Panc1 (cell line): Measurements from ENCODE around the gene CAPN10. TPM values are rescaled to one million over a fixed set of nuclear protein-coding genes. Genes with fewer than 3 reads are reported as not detected.

Experiments
- ATAC-seq: fragments of 200-7000 bp; cut with Tn5 transposase; 2 replicates; pipeline ENCODE4 v1.9.1; 2020; ENCODE audit warnings: mild to moderate bottlenecking, moderate library complexity
- BruUV-seq: library from RNA; stranded (reverse); fragments of 400-500 nt; replicated peaks from 2 replicates; lab custom pipeline; 2021; lab: Mats Ljungman, UMichigan
- CTCF ChIA-PET: fragments of 300-600 bp; sonication (Branson Sonifier 250); formaldehyde crosslinking; loops from one replicate; lab custom pipeline; 2022; ENCODE audit warnings: antibody characterized with exemption; lab: Charles Lee
- POLR2A ChIA-PET: fragments of 300-600 bp; sonication (Branson Sonifier 250); formaldehyde crosslinking; loops from one replicate; lab custom pipeline; 2022; ENCODE audit warnings: antibody characterized with exemption; lab: Charles Lee
- DNase-seq: peaks from one replicate; pipeline ENCODE4 v3.0.0-alpha.2; 2010; ENCODE audit warnings: low read depth, low spot score
- H3K27ac ChIP-seq: 2 replicates; pipeline ENCODE4 v1.5.1; 2011; ENCODE audit warnings: mild to moderate bottlenecking, low read length, inconsistent platforms
- H3K27me3 ChIP-seq: fragments of 200-500 bp; sonication (Bioruptor generic); 2 replicates; pipeline ENCODE4 v1.6.0; 2014; ENCODE audit warnings: low read length, inconsistent platforms; ENCODE audit not compliant: control insufficient read depth, insufficient read depth
- H3K36me3 ChIP-seq: fragments of 200-500 bp; sonication (Bioruptor generic); 2 replicates; pipeline ENCODE4 v1.5.1; 2014; ENCODE audit warnings: inconsistent platforms, mild to moderate bottlenecking, low read length, moderate library complexity; ENCODE audit not compliant: control insufficient read depth, insufficient read depth
- H3K4me1 ChIP-seq: 2 replicates; pipeline ENCODE4 v1.5.1; 2011; ENCODE audit warnings: inconsistent platforms, mild to moderate bottlenecking, low read length, moderate library complexity; ENCODE audit not compliant: control insufficient read depth, insufficient read depth
- H3K4me3 ChIP-seq, 2 experiments: 2 replicates each; pipeline ENCODE4 v1.5.1; 2011 to 2012; ENCODE audit warnings: low read depth in 2 of 2, low read length in 2 of 2, mild to moderate bottlenecking in 2 of 2, inconsistent platforms in 1 of 2, moderate library complexity in 1 of 2
- H3K9me3 ChIP-seq: fragments of 200-500 bp; sonication (Bioruptor generic); 2 replicates; pipeline ENCODE4 v1.5.1; 2014; ENCODE audit warnings: low read depth, mild to moderate bottlenecking, inconsistent platforms, low read length, moderate library complexity; ENCODE audit not compliant: control insufficient read depth, insufficient read depth
- POLR2AphosphoS5 ChIP-seq: IDR thresholded peaks from 2 replicates; pipeline ENCODE4 v1.6.1; 2012; ENCODE audit warnings: mild to moderate bottlenecking, low read depth, low read length, moderate library complexity
- SIN3A ChIP-seq: IDR thresholded peaks from 2 replicates; pipeline ENCODE4 v1.6.1; 2012; ENCODE audit warnings: low read depth, mild to moderate bottlenecking, low read length, moderate library complexity, borderline replicate concordance; ENCODE audit not compliant: insufficient read depth
- TCF7L2 ChIP-seq: IDR thresholded peaks from 2 replicates; pipeline ENCODE4 v1.6.1; 2011; ENCODE audit warnings: mild to moderate bottlenecking, low read depth, low read length, inconsistent platforms
- in situ Hi-C: cut with HindIII; loops from 2 replicates; pipeline ENCODE4 v1.10.0; 2016; ENCODE audit warnings: low sequenced_read_pairs, low pct_unique_long_range_greater_than_20kb
- intact Hi-C: fragments of 100-400 bp; cut with micrococcal nuclease; formaldehyde crosslinking; loops from one replicate; pipeline ENCODE4 v1.10.0; 2022; ENCODE audit not compliant: unreplicated experiment
- total RNA-seq: library from RNA; stranded (reverse); gene quantifications from one replicate; pipeline ENCODE4 v1.2.1, GENCODE V29; 2021; ENCODE audit not compliant: unreplicated experiment
- TF ChIP-seq, protein P1 (sequence below), 2 experiments: IDR thresholded peaks; 2 replicates each; pipeline ENCODE4 v1.6.1; 2011 to 2012; ENCODE audit warnings: low read depth in 2 of 2, control low read depth in 1 of 2, low read length in 1 of 2, mild to moderate bottlenecking in 1 of 2, moderate library complexity in 1 of 2; ENCODE audit not compliant: insufficient read depth in 1 of 2
- TF ChIP-seq, protein P2 (sequence below): fragments of 450-650 bp; IDR thresholded peaks from 2 replicates; pipeline ENCODE4 v1.5.1; 2017; ENCODE audit warnings: mild to moderate bottlenecking

CAPN10 gene
- total RNA-seq, 1 experiment from 2014 or later, result 38.6 TPM

DNA sequence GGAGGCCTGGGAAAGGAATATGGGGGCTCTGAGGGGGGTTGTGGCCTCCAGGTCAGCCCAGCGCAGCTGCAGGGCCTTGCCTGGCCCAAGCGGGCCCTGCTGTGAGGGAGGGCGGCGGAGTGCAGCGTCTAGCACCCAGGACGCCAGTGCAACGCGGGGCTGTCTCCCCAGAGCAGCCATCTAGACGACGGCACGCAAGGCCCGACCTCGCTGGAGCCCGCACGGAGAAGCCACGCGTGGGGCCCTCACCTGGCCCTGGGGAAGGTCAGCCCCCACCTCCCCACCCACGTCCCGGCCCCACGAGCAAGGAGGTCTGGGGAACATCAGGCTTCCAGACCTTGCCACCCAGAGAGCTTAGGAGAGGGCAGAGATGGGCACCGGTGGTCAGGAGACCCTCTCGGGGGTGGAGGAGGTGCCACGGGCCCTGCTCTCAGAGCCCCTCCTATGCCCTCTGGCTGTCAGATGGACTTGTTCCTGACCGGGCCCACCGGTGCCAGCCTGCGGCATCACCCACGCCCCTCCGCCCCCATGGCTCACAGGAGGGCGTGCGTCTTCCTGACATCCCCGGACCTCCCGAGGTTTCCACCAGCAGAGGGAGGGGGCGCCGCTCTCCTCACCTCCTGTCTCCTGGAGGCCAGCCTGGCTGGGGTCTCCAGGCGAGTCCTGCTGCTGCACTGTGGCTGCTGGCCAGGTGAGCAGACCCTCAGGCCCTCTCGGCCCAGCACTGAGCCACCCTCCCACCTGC lies 55.7 kb downstream of the CAPN10 start:
- no peak for ATAC-seq
- H3K27me3 ChIP-seq, result no peaks in the 10 kb centered on the region
- TF ChIP-seq, protein P1, sequence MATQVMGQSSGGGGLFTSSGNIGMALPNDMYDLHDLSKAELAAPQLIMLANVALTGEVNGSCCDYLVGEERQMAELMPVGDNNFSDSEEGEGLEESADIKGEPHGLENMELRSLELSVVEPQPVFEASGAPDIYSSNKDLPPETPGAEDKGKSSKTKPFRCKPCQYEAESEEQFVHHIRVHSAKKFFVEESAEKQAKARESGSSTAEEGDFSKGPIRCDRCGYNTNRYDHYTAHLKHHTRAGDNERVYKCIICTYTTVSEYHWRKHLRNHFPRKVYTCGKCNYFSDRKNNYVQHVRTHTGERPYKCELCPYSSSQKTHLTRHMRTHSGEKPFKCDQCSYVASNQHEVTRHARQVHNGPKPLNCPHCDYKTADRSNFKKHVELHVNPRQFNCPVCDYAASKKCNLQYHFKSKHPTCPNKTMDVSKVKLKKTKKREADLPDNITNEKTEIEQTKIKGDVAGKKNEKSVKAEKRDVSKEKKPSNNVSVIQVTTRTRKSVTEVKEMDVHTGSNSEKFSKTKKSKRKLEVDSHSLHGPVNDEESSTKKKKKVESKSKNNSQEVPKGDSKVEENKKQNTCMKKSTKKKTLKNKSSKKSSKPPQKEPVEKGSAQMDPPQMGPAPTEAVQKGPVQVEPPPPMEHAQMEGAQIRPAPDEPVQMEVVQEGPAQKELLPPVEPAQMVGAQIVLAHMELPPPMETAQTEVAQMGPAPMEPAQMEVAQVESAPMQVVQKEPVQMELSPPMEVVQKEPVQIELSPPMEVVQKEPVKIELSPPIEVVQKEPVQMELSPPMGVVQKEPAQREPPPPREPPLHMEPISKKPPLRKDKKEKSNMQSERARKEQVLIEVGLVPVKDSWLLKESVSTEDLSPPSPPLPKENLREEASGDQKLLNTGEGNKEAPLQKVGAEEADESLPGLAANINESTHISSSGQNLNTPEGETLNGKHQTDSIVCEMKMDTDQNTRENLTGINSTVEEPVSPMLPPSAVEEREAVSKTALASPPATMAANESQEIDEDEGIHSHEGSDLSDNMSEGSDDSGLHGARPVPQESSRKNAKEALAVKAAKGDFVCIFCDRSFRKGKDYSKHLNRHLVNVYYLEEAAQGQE (IDR thresholded peaks at IDR 0.05; ENCODE audit: insufficient read depth in 1 of 2, low read depth in 2 of 2, low read length in 1 of 2), result no peak
- TF ChIP-seq TCF7L2, result no peak

DNA sequence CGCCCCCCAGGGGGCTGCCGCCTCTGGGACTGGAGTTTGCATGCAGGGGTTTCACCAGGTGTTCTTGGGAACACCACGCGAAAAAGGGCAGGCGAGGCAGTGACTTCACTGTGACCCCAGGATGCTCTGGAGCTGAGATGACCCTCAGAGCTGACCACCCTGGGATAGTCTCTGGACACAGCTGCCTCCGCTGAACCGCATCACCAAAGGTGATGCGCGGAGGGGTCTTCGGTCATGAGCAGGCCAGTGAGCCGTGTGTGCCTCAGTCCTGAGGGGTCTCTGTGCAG lies 56.2 kb downstream of the CAPN10 start:
- CTCF ChIA-PET, result interaction anchor here (0.5 kb wide), 1 partner anchor 88 kb away, joined by 6 read pairs; no protein-coding TSS in a partner anchor
- H3K27ac ChIP-seq, result no peak overlapping the region
- intact Hi-C loops (no loop called here), in situ Hi-C loops (no loop called here)
- no peaks in the 10 kb centered on the region for H3K9me3 ChIP-seq
- BruUV-seq, result no TSS peak
- H3K27me3 ChIP-seq, result no peaks in the 10 kb centered on the region
- no peaks in the 10 kb centered on the region for H3K4me1 ChIP-seq
- ATAC-seq (no peak), DNase-seq (no peak)
- POLR2A ChIA-PET, result no interaction called here
- TF ChIP-seq TCF7L2 (no peak), POLR2AphosphoS5 (no peak), SIN3A (no peak)
- TF ChIP-seq, protein P2, sequence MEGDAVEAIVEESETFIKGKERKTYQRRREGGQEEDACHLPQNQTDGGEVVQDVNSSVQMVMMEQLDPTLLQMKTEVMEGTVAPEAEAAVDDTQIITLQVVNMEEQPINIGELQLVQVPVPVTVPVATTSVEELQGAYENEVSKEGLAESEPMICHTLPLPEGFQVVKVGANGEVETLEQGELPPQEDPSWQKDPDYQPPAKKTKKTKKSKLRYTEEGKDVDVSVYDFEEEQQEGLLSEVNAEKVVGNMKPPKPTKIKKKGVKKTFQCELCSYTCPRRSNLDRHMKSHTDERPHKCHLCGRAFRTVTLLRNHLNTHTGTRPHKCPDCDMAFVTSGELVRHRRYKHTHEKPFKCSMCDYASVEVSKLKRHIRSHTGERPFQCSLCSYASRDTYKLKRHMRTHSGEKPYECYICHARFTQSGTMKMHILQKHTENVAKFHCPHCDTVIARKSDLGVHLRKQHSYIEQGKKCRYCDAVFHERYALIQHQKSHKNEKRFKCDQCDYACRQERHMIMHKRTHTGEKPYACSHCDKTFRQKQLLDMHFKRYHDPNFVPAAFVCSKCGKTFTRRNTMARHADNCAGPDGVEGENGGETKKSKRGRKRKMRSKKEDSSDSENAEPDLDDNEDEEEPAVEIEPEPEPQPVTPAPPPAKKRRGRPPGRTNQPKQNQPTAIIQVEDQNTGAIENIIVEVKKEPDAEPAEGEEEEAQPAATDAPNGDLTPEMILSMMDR, result no peak
- TF ChIP-seq, protein P1 (IDR thresholded peaks at IDR 0.05; ENCODE audit: insufficient read depth in 1 of 2, low read depth in 2 of 2, low read length in 1 of 2), result no peak
- no peak overlapping the region for H3K4me3 ChIP-seq
- H3K36me3 ChIP-seq, result no peaks in the 10 kb centered on the region

More for the DNA sequence above, 55.7 kb downstream of the CAPN10 start:
- no peaks in the 10 kb centered on the region for H3K4me1 ChIP-seq
- no peak overlapping the region for H3K27ac ChIP-seq
- CTCF ChIA-PET, result interaction anchor here (0.5 kb wide), 1 partner anchor 89 kb away, joined by 6 read pairs; no protein-coding TSS in a partner anchor
- H3K36me3 ChIP-seq, result no peaks in the 10 kb centered on the region
- in situ Hi-C loops (no loop called here), intact Hi-C loops (no loop called here)
- H3K4me3 ChIP-seq, result no peak overlapping the region
- no peaks in the 10 kb centered on the region for H3K9me3 ChIP-seq
- DNase-seq, result no peak
- no TSS peak for BruUV-seq
- POLR2A ChIA-PET, result no interaction called here
